ENCODE measurements around the gene ARHGAP6. TPM values are rescaled to one million over a fixed set of nuclear protein-coding genes. Genes with fewer than 3 reads are reported as not detected.

Gene ARHGAP6
- total RNA-seq, 4 donors from 2014 or later, result 17.2 to 47.0 (median 21.6) TPM

GRCh38 chrX:11647138-11647537 lies 18.6 kb downstream of the ARHGAP6 start:
- Histone ChIP-seq H3K4me3 (no peak overlapping the region), H3K27me3 (no peaks in the 10 kb centered on the region), H3K4me1 (no peaks in the 10 kb centered on the region), H3K9me3 (no peaks in the 10 kb centered on the region), H3K36me3 (no peaks in the 10 kb centered on the region), H3K27ac (no peak overlapping the region)
- no peak for DNase-seq
- TF ChIP-seq POLR2A (IDR thresholded peaks at IDR 0.05) (no peak), CTCF (IDR thresholded peaks at IDR 0.05) (no peak)
- intact Hi-C loops (cut with DNase I; ENCODE audit: low total_unique reads), result no loop called here

DNA sequence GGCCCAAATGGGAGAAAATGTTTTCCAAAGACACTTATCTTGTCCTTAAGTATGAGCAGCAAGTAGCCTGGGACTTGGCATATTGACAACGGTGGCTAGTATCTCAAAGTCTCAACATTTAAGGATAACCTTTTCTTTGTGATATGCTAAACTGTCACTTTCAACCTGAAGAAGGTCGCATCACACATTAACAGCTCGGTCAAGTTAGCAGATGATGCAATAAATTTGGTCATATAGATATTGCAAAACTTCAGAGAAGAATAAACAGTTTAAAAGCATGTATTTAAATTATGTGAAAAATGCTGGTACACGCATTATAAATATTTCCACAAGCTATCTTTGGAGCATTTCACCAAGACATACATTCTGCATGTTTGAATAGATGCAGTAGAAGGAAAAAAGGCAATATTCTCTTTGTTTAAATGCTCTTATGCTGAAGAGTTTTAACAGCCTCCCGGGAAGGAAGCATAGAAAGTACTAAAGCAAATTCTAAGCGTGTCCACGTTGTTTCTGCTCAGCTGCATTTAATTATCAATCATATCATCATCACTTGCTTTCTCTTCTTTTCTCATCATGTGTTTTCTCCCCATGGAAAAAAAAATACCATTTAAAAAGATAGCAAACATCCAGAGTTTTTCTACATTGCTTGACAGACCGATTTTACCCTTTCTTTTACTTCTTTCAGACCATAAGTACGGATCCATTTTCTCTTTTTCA lies 24.2 kb downstream of the ARHGAP6 start:
- intact Hi-C loops (cut with DNase I; ENCODE audit: low total_unique reads), result no loop called here
- peak overlapping the region in 1 of 2 donors; percentile 46 for H3K27ac ChIP-seq
- H3K4me1 ChIP-seq, result no peaks in the 10 kb centered on the region
- H3K4me3 ChIP-seq, result no peak overlapping the region
- no peaks in the 10 kb centered on the region for H3K27me3 ChIP-seq
- TF ChIP-seq CTCF (IDR thresholded peaks at IDR 0.05) (no peak), POLR2A (IDR thresholded peaks at IDR 0.05) (no peak)
- no peaks in the 10 kb centered on the region for H3K9me3 ChIP-seq
- no peak for DNase-seq
- no peaks in the 10 kb centered on the region for H3K36me3 ChIP-seq

- no peak for TF ChIP-seq POLR2A (IDR thresholded peaks at IDR 0.05)
- TF ChIP-seq CTCF (IDR thresholded peaks at IDR 0.05), result no peak
- no peak overlapping the region for H3K4me3 ChIP-seq
- H3K36me3 ChIP-seq, result no peaks in the 10 kb centered on the region
- DNase-seq, result no peak
- no peaks in the 10 kb centered on the region for H3K9me3 ChIP-seq
- peak overlapping the region; percentile 46 to 62 for H3K27ac ChIP-seq
- intact Hi-C loops (cut with DNase I; ENCODE audit: low total_unique reads), result no loop called here
- no peaks in the 10 kb centered on the region for H3K27me3 ChIP-seq
- H3K4me1 ChIP-seq, result no peaks in the 10 kb centered on the region
Measured at GRCh38 chrX:11640089-11640488, 25.6 kb downstream of the ARHGAP6 start.

DNA sequence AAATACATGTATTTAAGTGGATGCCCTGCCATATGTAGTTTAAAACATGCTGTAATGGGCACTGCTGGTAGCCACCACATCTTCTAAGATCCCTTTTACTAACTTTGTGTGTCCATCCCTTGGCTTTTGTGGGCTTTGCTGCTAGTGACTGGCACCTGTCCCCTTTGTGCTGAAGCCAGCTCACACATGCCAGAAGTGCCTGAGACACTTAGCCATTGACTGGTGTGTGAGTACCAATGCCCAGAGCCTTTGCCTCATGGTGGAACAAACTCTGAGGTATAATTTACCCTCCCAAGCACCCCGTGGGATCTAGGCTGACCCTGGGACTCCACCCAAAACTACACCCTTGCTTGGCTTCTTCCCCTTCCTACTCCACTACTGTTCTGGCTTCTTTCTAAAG lies 33.0 kb downstream of the ARHGAP6 start:
- TF ChIP-seq POLR2A (IDR thresholded peaks at IDR 0.05) (no peak), CTCF (IDR thresholded peaks at IDR 0.05) (no peak)
- intact Hi-C loops (cut with DNase I; ENCODE audit: low total_unique reads), result no loop called here
- H3K27me3 ChIP-seq, result no peaks in the 10 kb centered on the region
- no peaks in the 10 kb centered on the region for H3K4me1 ChIP-seq
- no peak overlapping the region for H3K27ac ChIP-seq
- H3K4me3 ChIP-seq, result no peak overlapping the region
- no peak for DNase-seq
- no peaks in the 10 kb centered on the region for H3K36me3 ChIP-seq
- no peaks in the 10 kb centered on the region for H3K9me3 ChIP-seq

DNA sequence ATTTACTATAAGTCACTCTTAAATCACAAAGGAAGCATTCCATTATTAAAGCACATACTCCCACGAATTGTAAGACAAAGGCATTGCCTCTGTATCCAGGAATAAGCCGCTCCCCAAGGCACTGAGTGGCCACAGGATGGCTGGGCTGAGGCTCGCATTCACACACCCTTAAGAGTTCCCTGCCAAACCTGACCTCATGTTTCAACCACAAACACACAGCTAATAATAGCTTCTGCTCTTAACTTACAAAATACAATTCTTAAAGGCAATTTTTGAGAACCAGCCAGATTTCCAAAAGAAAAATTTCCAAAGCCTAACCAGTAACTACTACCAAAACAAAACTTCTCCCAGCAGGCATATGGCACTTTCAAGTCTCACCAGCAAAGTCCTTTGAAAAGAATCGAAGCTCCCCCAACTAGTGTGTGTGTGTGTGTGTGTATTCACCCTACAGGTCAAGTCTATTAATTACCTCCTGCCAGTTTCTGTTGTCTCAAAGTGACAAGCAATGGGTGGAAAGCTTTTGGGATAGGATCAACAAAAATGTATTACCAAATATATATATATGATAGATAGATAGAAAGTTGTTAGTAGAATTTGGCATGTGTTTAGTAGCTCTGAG lies 36.0 kb downstream of the ARHGAP6 start:
- H3K27ac ChIP-seq, result peak overlapping the region; percentile 33 to 69
- intact Hi-C loops (cut with DNase I; ENCODE audit: low total_unique reads), result no loop called here
- no peak for TF ChIP-seq POLR2A (IDR thresholded peaks at IDR 0.05)
- no peak for TF ChIP-seq CTCF (IDR thresholded peaks at IDR 0.05)
- DNase-seq, result peak; percentile 35 to 65
- H3K27me3 ChIP-seq, result no peaks in the 10 kb centered on the region
- peaks cover 0 to 12% of the 10 kb centered on the region in 2 donors for H3K9me3 ChIP-seq
- H3K4me3 ChIP-seq, result no peak overlapping the region
- no peaks in the 10 kb centered on the region for H3K36me3 ChIP-seq
- H3K4me1 ChIP-seq, result no peaks in the 10 kb centered on the region

Measured in uterus (tissue), 4 donors.